GM12873 (cell line): ENCODE measurements around the gene SUPT4H1.

Experiments
- TF ChIP-seq, protein P1 (sequence below): IDR thresholded peaks from 2 replicates; pipeline ENCODE4 v1.5.1; 2012; ENCODE audit warnings: low read depth, mild to moderate bottlenecking, moderate library complexity, low read length, control low read depth; ENCODE audit not compliant: insufficient read depth; ENCODE audit errors: missing control alignments

Gene SUPT4H1

DNA sequence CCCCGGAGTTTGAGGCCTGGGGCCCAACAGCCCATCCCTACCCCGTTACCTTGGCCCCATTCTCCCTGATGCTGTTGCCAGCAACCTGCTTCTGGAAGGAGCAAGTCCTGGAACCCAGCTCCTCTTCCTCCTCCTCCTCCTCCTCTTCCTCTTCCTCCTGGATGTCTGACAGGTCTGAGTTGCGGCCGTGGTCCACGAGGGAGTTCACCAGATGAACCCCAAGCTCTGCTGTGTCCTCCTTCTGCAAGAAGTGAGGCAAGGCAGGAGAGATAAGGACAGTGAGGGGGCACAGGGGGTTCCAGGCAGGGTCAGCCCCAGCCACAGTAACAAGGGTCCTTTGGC lies 42.1 kb downstream of the SUPT4H1 start:
- TF ChIP-seq, protein P1, sequence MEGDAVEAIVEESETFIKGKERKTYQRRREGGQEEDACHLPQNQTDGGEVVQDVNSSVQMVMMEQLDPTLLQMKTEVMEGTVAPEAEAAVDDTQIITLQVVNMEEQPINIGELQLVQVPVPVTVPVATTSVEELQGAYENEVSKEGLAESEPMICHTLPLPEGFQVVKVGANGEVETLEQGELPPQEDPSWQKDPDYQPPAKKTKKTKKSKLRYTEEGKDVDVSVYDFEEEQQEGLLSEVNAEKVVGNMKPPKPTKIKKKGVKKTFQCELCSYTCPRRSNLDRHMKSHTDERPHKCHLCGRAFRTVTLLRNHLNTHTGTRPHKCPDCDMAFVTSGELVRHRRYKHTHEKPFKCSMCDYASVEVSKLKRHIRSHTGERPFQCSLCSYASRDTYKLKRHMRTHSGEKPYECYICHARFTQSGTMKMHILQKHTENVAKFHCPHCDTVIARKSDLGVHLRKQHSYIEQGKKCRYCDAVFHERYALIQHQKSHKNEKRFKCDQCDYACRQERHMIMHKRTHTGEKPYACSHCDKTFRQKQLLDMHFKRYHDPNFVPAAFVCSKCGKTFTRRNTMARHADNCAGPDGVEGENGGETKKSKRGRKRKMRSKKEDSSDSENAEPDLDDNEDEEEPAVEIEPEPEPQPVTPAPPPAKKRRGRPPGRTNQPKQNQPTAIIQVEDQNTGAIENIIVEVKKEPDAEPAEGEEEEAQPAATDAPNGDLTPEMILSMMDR: no peak

DNA sequence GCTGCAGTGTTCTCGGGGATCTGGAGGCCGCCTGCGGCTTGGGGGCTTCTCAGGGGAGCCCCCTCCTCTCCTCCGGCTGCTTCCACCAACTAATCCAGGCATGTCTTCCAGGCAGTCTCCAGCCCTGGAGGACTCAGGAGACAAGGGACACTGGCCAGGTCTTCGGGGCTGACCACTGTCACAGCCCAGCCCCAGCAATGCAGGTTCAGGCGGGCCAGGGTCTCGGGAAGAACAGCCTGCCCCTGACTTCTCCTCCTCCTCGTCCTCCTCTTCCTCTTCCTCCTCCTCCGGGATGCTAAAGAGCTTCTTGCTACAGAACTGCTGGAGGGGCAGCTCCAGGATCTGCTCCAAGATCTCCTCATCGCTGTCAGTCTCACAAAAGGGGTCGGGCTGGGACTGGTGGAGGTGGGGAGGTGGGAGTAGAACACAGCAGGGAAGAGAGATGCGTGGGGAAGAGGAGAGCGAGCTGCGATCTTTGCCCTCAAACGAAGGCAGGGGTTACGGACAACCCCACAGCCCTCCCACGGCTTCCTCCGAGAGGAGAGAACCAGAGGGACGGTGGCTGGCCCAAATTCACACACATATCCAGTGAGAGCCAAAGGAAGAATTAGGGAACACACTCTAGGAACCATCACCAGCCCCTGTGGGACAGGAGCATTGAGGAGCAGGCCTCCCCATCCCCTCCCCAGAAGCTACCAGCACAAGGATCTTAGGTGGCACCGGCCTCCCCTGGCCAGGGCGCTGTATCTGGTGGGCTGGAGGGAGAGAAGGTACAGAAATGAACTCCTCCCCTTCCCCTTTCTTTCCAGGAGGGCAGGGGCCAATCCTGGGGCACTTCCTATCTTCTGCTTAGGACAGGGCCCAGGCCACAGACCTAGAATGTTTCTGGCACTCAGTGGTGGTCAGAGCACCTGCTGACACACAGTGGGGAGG lies 42.8 kb downstream of the SUPT4H1 start:
- TF ChIP-seq, protein P1: no peak

DNA sequence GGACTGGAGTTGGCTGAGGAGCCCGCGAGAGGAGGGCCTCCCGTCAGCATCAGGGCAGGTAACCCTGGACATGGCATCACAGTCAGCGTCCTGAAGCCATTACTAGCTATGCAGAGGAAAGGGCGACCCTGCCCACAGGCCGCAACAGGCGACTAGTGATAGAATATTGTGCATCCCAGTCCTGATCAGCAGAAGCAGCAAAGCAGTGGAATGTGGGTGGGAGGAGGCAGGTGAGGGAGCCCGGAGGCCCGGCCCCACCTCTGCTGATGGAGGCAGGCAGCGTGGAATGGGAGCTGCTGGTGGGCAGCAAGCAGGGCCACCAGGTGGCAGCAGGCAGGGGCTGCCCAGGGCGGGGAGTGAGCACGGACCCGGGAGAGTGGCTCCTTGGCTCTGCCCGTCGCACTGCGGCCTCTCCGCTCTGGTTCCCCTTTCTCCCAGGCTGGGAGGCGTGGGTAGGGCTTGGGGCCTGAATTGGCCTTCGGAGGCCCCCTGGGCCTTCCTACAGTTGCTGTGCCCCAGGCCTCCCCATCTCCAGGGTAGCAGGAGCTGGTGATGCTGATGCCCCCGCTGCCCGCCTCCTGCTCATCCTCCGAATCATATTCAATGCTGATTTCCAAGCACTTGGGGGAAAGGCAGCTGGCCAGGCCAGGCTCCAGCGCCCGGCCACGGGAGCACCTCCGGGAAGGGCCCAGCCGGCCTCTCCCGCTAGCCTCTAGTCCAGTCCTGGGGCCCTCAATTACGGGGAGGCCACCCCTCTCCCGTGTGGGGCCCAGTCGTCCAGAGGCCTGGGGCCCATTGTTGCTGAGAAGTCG lies 43.6 kb downstream of the SUPT4H1 start:
- TF ChIP-seq, protein P1: peak; percentile 43

DNA sequence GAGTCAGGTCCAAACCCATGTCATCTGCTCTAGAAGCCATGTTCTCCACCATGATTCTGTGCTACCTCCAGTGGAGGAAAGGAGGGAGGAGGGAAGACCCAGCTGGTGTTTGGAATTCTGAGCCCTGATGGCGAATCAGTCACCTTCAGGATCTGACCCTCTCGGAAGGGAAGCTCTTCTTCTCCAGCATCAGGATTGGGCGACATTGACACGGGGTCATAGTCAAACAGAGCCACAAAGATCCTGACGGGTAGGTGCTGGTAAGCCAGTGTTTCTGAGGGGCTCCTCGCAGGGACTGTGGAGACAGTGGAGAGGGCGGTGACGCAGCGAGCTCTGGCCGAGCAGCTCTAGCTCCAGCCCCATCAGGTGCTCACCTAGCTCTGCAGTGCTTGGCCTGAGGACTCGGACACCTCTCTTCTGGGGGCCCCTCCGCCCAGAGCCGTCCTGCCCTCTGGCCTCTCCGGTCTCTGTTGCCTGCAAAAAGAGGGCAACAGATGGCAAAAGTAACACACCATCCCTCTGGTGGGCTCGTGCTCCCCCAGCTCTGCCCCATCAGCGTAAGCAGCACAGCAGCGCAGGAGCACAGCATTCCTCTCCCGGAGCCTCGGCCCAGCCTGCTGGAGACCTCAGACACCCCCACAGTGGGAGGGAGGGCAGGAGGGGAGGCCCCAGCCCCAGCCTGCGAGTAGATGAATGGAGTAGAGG lies 44.4 kb downstream of the SUPT4H1 start:
- TF ChIP-seq, protein P1: no peak

DNA sequence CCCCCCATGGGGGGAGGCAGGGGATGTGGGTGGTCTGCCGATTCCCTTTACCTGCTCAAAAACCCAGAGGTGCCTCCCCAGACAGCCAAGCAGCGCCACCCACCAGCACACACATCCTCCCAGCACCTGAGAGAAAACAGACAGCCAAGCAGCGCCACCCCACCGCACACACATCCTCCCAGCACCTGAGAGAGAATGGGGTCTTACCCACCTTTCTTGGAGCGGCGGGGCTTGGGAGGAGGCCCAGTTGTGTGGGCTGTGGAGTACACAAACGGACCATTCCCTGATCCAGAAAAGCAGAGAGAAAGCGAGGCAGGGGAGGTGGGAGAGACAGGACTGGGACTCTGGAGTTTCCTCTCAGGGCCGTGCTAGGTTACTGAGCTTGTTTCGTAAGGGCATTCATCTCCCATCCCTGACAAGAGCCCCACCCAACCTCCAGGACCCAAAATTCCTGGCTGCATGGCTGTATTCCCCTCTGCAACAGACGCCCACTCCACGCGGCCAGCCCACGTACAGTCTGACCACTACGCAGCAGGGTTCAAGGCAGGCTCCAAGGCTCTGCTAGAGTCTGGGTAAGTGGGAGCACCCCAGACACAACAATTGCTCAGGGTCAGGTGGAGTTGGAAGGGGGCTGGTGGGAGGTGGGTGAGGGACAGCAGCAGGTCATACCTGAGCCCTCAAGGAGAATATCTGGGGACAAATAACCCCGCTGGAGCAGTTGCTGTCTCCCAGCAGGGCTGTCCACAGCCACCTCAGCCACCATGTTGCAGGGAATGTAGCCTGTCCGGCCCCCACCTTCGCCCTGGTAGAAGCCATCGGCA lies 45.7 kb downstream of the SUPT4H1 start:
- TF ChIP-seq, protein P1: no peak

DNA sequence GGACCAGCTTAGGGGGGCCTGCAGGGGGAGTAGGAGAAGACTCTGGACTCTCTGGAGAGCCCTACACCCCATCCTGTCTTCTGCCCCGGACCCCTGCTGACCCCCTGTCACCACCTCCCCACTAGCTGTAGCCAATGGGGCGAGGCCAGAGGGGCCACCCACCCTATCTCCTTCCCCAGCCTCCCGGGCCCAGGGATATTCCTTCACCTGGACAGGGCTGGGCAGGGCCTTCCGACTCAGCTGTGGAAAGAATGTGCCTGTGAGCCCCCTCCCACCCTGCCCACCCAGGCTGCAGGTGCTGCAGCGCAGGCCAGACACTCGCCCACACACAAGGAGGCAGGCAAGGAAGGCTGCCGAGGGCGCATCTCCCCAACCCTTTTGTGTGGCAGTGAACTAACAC lies 46.4 kb downstream of the SUPT4H1 start:
- TF ChIP-seq, protein P1: no peak
